ENCODE results near the gene OXSR1.

The OXSR1 gene

GRCh38 chr3:38164952-38165721 is at the start of gene OXSR1:
OXSR1 (plus strand) TSS chr3:38165537; CDS start chr3:38165877, 340 bp downstream.
- peak; percentile 99 for DNase-seq

- no peak for DNase-seq
Measured at GRCh38 chr3:38115645-38116427, 49.5 kb upstream of the OXSR1 start.

- DNase-seq = no peak
Measured at GRCh38 chr3:38116471-38117162, 48.7 kb upstream of the OXSR1 start.

GRCh38 chr3:38117163-38117716 is 48.1 kb upstream of the OXSR1 start:
- no peak for DNase-seq

GRCh38 chr3:38117748-38118420 is 47.5 kb upstream of the OXSR1 start:
- peak; percentile 74 to 79 for DNase-seq

GRCh38 chr3:38118421-38119247 is 46.7 kb upstream of the OXSR1 start:
- no peak for DNase-seq

GRCh38 chr3:38119248-38119544 is 46.1 kb upstream of the OXSR1 start:
- no peak for DNase-seq

- DNase-seq = no peak
Measured at GRCh38 chr3:38119821-38120692, 45.3 kb upstream of the OXSR1 start.

- DNase-seq = no peak
Measured at GRCh38 chr3:38120693-38121450, 44.5 kb upstream of the OXSR1 start.

- DNase-seq = no peak
Measured at GRCh38 chr3:38121451-38121831, 43.9 kb upstream of the OXSR1 start.

GRCh38 chr3:38121832-38122461 is 43.4 kb upstream of the OXSR1 start:
- no peak for DNase-seq

- no peak for DNase-seq
Measured at GRCh38 chr3:38122712-38123290, 42.5 kb upstream of the OXSR1 start.

GRCh38 chr3:38124324-38125122 is 40.8 kb upstream of the OXSR1 start:
- DNase-seq = no peak

GRCh38 chr3:38125305-38126120 is 39.8 kb upstream of the OXSR1 start:
- no peak for DNase-seq

- no peak for DNase-seq
Measured at GRCh38 chr3:38126121-38126892, 39.0 kb upstream of the OXSR1 start.

- DNase-seq = no peak
Measured at GRCh38 chr3:38127611-38128302, 37.6 kb upstream of the OXSR1 start.
